Measurements from ENCODE around the gene CHRNG.
"Not testable (repeated sequence)": the region's sequence is repeated elsewhere in the genome, so short reads cannot be mapped to it uniquely, and the experiment has no call there.

The CHRNG gene

DNA sequence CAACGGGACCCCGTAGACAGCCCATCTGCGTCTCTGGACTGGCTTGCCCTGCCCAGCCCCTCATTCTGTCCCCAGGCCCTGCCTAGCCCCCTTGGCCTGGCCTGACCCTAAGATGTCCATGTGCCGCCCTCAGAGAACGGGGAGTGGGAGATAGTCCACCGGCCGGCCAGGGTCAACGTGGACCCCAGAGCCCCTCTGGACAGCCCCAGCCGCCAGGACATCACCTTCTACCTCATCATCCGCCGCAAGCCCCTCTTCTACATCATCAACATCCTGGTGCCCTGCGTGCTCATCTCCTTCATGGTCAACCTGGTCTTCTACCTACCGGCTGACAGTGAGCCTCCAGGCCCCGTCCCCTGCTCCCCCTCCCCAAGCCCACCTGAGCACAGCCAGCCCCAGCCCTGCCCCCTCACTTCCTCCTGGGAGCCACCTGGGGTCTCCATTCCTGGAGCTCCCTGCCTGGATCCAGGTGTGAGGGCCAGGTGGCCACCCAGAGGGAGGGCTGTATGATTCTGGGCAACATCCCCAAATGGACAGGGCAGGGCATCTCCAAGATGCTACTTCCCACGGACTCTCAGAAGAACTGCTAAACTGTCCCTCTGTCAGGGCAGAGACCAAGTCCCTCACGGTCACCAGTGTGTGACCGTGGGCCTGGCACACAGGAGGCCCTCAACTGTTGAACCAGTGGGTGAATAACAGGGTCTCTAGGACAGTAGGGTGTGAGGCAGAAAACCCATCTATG, 9.5 kb upstream of the CHRNG start:
- Mint-ChIP-seq H3K4me3 (no peak overlapping the region), H3K27me3 (peaks cover 18% of the 10 kb centered on the region), H3K9me3 (no peaks in the 10 kb centered on the region), H3K4me1 (peaks cover 5% of the 10 kb centered on the region), H3K27ac (no peak overlapping the region), H3K36me3 (ENCODE audit: low read depth) (no peaks in the 10 kb centered on the region)
- no peak for ATAC-seq
- no peak for DNase-seq

- no peaks in the 10 kb centered on the region for H3K9me3 Mint-ChIP-seq
- no peak overlapping the region for H3K27ac Mint-ChIP-seq
- H3K4me1 Mint-ChIP-seq = peaks cover 5% of the 10 kb centered on the region
- ATAC-seq (no peak), DNase-seq (no peak)
- no peaks in the 10 kb centered on the region for H3K36me3 Mint-ChIP-seq (ENCODE audit: low read depth)
- peaks cover 15% of the 10 kb centered on the region for H3K27me3 Mint-ChIP-seq
- no peak overlapping the region for H3K4me3 Mint-ChIP-seq
Observed at GRCh38 chr2:232530626-232531260, 8.7 kb upstream of the CHRNG start.

GRCh38 chr2:232532419-232532818, 7.1 kb upstream of the CHRNG start:
- H3K36me3 Mint-ChIP-seq (ENCODE audit: low read depth) = no peaks in the 10 kb centered on the region
- no peak overlapping the region for H3K27ac Mint-ChIP-seq
- no peaks in the 10 kb centered on the region for H3K9me3 Mint-ChIP-seq
- ATAC-seq (no peak), DNase-seq (no peak)
- peaks cover 5% of the 10 kb centered on the region for H3K4me1 Mint-ChIP-seq
- peaks cover 6% of the 10 kb centered on the region for H3K27me3 Mint-ChIP-seq
- H3K4me3 Mint-ChIP-seq = no peak overlapping the region

DNA sequence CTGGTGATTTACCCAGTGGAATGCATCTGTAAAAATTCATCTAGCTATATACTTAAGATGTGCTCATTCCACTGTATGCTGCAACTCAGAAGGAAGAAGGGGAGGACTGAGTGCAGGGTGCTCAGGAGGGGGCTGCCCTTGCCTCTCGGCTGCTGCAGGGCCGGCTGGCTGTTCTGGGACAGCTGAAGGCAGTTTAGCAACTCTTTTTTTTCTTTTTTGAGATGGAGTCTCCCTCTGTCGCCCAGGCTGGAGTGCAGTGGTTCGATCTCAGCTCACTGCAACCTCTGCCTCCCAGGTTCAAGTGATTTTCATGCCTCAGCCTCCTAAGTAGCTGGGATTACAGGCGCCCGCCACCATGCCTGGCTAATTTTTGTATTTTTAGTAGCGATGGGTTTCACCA, 6.7 kb upstream of the CHRNG start:
- not testable (repeated sequence) for H3K27me3 Mint-ChIP-seq, H3K4me3 Mint-ChIP-seq

GRCh38 chr2:232533944-232534710, 5.4 kb upstream of the CHRNG start:
- ATAC-seq (no peak), DNase-seq (no peak)
- Mint-ChIP-seq H3K27ac (no peak overlapping the region), H3K4me1 (peaks cover 7% of the 10 kb centered on the region), H3K27me3 (peaks cover 4% of the 10 kb centered on the region), H3K4me3 (no peak overlapping the region), H3K9me3 (no peaks in the 10 kb centered on the region), H3K36me3 (ENCODE audit: low read depth) (no peaks in the 10 kb centered on the region)

More for the DNA sequence above, 6.7 kb upstream of the CHRNG start:
- ATAC-seq; H3K4me1 Mint-ChIP-seq; H3K36me3 Mint-ChIP-seq (ENCODE audit: low read depth); H3K9me3 Mint-ChIP-seq; DNase-seq; H3K27ac Mint-ChIP-seq: not testable (repeated sequence)

DNA sequence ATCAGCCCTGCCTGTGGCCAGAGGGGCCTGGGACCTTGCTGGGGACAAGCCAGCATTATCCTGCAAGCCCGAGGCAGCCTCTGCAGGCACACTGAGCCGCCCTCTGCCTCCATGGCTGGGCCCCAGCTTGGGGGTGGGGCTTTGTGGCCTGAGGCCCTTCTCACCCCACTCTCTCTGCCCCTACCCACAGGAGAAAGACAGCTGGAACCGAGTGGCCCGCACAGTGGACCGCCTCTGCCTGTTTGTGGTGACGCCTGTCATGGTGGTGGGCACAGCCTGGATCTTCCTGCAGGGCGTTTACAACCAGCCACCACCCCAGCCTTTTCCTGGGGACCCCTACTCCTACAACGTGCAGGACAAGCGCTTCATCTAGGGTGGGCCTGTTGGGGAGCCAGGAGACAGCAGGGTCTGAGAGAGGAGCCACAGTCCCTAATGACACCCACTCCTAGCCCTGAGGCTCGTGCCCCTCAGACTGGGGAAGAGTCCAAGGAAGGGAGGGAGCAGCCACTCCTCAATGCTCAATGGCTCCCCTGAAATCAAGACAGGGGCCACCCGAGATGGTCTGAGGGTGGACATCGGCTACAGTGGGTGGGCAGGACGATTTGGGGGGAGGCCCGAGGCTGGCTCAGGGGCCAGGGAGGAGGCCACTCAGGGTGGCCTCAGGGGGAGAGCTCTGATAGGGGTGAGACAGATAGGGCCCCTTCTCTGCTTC, 4.4 kb upstream of the CHRNG start:
- peaks cover 4% of the 10 kb centered on the region for H3K27me3 Mint-ChIP-seq
- no peak overlapping the region for H3K27ac Mint-ChIP-seq
- no peak for ATAC-seq
- H3K9me3 Mint-ChIP-seq = no peaks in the 10 kb centered on the region
- peaks cover 7% of the 10 kb centered on the region for H3K4me1 Mint-ChIP-seq
- no peaks in the 10 kb centered on the region for H3K36me3 Mint-ChIP-seq (ENCODE audit: low read depth)
- DNase-seq = no peak
- H3K4me3 Mint-ChIP-seq = no peak overlapping the region

- H3K27me3 Mint-ChIP-seq = peaks cover 4% of the 10 kb centered on the region
Observed at GRCh38 chr2:232535761-232536530, 3.5 kb upstream of the CHRNG start.

DNA sequence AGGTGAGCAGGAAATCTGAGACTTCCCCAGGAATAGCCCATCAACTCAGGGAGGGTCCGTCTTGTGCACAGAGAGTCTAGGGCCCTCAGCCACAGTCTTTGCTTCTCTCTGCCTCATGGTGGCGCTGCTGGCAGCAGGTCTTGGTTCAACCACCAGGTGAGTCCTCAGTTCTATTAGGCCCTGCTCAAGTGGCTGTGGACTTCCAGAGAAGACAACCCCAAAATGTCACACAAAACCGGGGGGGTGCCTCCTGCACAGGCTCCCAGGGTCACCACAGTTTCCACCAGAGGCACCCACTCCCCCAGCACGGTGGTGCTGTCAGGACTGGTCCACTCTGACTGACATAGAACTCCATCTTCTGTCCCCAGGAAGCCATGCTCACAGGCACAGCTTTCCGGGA, 2.4 kb upstream of the CHRNG start:
- no peaks in the 10 kb centered on the region for H3K9me3 Mint-ChIP-seq
- peaks cover 7% of the 10 kb centered on the region for H3K4me1 Mint-ChIP-seq
- no peaks in the 10 kb centered on the region for H3K36me3 Mint-ChIP-seq (ENCODE audit: low read depth)
- ATAC-seq (no peak), DNase-seq (no peak)
- H3K4me3 Mint-ChIP-seq = no peak overlapping the region
- peaks cover 4% of the 10 kb centered on the region for H3K27me3 Mint-ChIP-seq
- no peak overlapping the region for H3K27ac Mint-ChIP-seq

More at GRCh38 chr2:232535761-232536530, 3.5 kb upstream of the CHRNG start:
- H3K27ac Mint-ChIP-seq = no peak overlapping the region
- no peaks in the 10 kb centered on the region for H3K9me3 Mint-ChIP-seq
- H3K4me3 Mint-ChIP-seq = no peak overlapping the region
- no peaks in the 10 kb centered on the region for H3K36me3 Mint-ChIP-seq (ENCODE audit: low read depth)
- DNase-seq (no peak), ATAC-seq (no peak)
- H3K4me1 Mint-ChIP-seq = peaks cover 7% of the 10 kb centered on the region

DNA sequence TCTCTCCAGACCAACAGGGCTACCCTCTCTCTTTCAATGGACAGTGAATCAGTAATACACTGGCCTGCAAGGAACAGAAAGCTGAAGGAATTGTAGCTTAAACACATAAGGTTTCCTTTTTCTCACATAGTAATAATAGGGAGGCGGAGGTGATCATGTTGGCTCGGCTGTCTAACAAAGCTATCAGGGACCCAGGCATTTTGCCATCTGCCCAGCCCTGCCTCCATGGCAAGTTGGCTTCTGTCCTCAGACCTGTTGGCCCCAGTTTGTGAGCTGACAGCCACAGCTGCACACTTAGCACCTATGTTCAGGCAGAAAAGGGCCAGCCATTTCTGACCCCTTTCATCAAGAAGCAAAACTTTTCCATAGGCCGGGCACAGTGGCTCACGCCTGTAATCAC, 2.0 kb upstream of the CHRNG start:
- no peak for DNase-seq
- peaks cover 4% of the 10 kb centered on the region for H3K27me3 Mint-ChIP-seq
- H3K9me3 Mint-ChIP-seq = no peaks in the 10 kb centered on the region
- no peaks in the 10 kb centered on the region for H3K36me3 Mint-ChIP-seq (ENCODE audit: low read depth)
- H3K4me3 Mint-ChIP-seq = no peak overlapping the region
- H3K27ac Mint-ChIP-seq = no peak overlapping the region
- peaks cover 7% of the 10 kb centered on the region for H3K4me1 Mint-ChIP-seq
- ATAC-seq = no peak

DNA sequence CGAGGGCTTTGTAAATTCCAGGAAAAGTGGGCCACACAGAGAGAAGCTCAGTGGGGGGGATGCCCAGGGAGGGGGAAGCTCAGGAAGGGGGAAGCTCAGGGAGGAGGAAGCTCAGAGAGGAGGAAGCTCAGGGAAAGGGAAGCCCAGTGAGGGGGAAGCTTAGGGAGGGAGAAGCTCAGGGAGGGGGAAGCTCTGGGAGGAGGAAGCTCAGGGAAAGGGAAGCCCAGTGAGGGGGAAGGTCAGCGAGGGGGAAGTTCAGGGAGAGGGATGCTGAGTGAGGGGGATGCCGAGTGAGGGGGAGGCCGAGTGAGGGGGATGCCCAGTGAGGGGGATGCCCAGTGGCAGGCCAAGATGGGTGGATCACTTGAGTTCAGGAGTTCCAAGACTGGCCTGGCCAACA, 821 bp upstream of the CHRNG start:
- Mint-ChIP-seq H3K36me3 (ENCODE audit: low read depth) (no peaks in the 10 kb centered on the region), H3K27me3 (peaks cover 4% of the 10 kb centered on the region), H3K27ac (no peak overlapping the region), H3K4me1 (peaks cover 7% of the 10 kb centered on the region), H3K4me3 (no peak overlapping the region), H3K9me3 (no peaks in the 10 kb centered on the region)
- no peak for DNase-seq
- ATAC-seq = no peak

DNA sequence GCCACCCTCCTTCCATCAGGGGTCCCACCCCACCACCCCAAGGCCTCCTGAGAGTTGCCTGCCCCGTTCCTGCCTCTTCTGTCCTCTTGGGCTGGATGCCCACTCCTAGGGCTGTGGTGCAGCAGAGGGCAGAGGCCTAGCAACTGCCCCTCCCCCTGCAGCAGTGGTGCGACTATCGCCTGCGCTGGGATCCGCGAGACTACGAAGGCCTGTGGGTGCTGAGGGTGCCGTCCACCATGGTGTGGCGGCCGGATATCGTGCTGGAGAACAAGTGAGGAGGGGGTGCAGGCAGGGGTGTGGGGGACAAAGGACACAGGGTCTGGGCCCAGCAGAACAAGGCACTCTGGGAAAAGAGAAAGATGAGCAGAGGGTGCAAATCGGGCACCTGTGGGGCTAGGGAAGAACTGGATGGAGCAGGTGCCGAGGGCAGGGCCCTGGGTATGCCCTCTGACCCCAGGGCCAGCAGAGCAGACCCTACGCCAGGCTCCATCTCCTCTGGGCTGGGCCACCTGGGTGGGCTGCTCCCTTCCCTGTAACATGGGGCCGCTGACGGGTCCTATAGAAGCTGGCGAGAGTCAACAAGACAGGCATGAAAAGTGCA, 1.0 kb downstream of the CHRNG start:
- Mint-ChIP-seq H3K36me3 (ENCODE audit: low read depth) (peaks cover 4% of the 10 kb centered on the region), H3K9me3 (no peaks in the 10 kb centered on the region), H3K27me3 (peaks cover 4% of the 10 kb centered on the region), H3K4me1 (peaks cover 7% of the 10 kb centered on the region), H3K27ac (no peak overlapping the region), H3K4me3 (no peak overlapping the region)
- DNase-seq (no peak), ATAC-seq (no peak)

GRCh38 chr2:232541195-232541960, 1.9 kb downstream of the CHRNG start:
- Mint-ChIP-seq H3K9me3 (no peaks in the 10 kb centered on the region), H3K4me1 (peaks cover 10% of the 10 kb centered on the region), H3K27me3 (peaks cover 4% of the 10 kb centered on the region), H3K4me3 (no peak overlapping the region), H3K36me3 (ENCODE audit: low read depth) (peaks cover 8% of the 10 kb centered on the region), H3K27ac (no peak overlapping the region)
- ATAC-seq (peak; percentile 21), DNase-seq (no peak)
